ENCODE measurements around the gene NDUFB10.

The NDUFB10 gene

DNA sequence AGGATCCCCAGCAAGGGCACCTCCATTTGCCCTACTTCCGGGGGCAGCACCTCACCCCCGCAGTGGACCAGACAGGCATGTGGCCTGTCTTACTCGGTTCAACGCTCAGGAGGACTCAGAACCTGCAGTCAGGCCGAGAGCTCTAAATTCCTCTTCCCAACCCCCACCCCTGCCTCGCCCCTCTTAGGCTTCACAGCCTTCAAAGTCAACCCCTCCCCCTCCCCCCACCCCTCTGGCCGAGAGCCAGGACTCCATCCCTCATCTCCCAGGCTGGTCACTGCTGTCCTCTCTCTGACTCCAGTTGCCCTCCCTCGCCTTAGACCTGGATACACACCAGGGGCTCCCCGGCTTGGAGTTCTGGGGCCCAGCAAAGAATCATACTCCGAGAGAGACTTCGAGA lies 33.1 kb upstream of the NDUFB10 start:
- Histone ChIP-seq H3K9me3 (ENCODE audit: control insufficient read depth in 1 of 2, low read length in 2 of 2) (no peaks in the 10 kb centered on the region), H3K27ac (ENCODE audit: low read depth, low read length) (no peak overlapping the region), H3K27me3 (ENCODE audit: control insufficient read depth in 1 of 2, insufficient read depth in 2 of 2, low read length in 2 of 2) (peaks cover 11 to 19% of the 10 kb centered on the region in 2 donors), H3K4me3 (ENCODE audit: low read depth in 1 of 2, low read length in 2 of 2) (no peak overlapping the region), H3K9ac (ENCODE audit: low read depth in 1 of 2, low read length in 2 of 2) (no peak overlapping the region), H3K36me3 (ENCODE audit: control insufficient read depth in 1 of 2, insufficient read depth in 2 of 2, low read length in 2 of 2) (no peaks in the 10 kb centered on the region), H3K4me1 (ENCODE audit: control insufficient read depth in 1 of 2, insufficient read depth in 2 of 2, low read length in 2 of 2) (peaks cover 7 to 9% of the 10 kb centered on the region in 2 donors)

DNA sequence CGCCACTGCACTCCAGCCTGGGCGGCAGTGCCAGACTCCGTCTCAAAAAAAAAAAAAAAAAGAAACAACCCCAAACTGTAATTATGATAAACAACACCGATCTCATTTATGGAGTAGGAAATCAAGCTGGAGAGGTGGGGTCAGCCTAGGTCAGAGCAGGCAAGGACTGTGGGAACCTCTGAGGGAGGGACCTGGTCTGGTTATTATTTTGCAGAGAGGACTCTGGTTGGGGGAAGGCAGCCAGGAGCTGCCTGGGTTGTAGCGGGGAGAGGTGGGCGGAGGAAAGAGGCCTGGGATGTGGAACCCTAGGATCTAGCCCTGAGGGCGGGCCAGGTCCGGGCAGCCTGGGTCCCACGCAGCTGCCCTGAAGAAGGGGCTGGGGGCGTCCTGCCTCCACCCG lies 30.2 kb upstream of the NDUFB10 start:
- peak overlapping the region in 1 of 2 donors; percentile 43 for H3K4me3 ChIP-seq (ENCODE audit: low read depth in 1 of 2, low read length in 2 of 2)
- no peaks in the 10 kb centered on the region for H3K36me3 ChIP-seq (ENCODE audit: control insufficient read depth in 1 of 2, insufficient read depth in 2 of 2, low read length in 2 of 2)
- H3K27me3 ChIP-seq (ENCODE audit: control insufficient read depth in 1 of 2, insufficient read depth in 2 of 2, low read length in 2 of 2): no peaks in the 10 kb centered on the region
- no peaks in the 10 kb centered on the region for H3K9me3 ChIP-seq (ENCODE audit: control insufficient read depth in 1 of 2, low read length in 2 of 2)
- peaks cover 3% of the 10 kb centered on the region in 2 donors for H3K4me1 ChIP-seq (ENCODE audit: control insufficient read depth in 1 of 2, insufficient read depth in 2 of 2, low read length in 2 of 2)
- H3K9ac ChIP-seq (ENCODE audit: low read depth in 1 of 2, low read length in 2 of 2): peak overlapping the region; percentile 26 to 54
- no peak overlapping the region for H3K27ac ChIP-seq (ENCODE audit: low read depth, low read length)

DNA sequence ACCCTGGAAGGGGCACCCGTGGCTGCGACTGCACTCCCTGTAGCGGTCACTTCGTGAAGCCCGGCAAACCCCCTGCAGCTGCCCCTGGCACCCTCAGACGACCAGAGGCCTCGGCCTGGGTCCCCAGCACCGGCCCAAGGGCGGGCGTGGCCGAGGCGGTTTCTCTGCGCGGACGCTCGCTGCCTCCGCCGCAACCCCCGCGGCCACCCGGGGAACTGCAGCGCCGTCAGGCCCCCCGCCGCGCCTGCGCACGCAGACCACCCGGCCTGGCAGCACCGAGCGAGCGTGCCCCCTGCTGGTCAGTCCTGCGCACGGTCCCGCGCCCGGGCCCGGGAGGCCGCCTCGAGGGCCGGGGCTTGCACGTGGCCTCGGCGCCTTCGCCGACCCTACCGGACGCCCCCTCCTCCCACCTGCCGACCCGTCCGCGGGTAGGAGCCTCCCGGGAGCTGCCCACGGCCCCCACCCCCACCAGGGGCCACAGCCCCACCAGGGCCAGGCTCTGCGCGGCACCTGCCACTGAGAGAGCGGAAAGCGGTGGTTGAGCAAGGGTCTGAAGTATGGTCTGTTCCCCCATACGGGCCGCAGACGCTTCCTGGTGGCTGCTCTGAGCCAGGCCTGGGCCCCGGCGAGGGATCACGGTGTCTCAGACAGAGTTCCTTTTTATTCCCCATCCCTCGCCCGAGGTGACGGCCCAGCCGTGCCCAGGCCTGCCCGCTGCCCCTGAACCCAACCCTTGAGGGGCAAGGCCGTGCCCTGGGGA lies 29.6 kb upstream of the NDUFB10 start:
- Histone ChIP-seq H3K36me3 (ENCODE audit: control insufficient read depth in 1 of 2, insufficient read depth in 2 of 2, low read length in 2 of 2) (no peaks in the 10 kb centered on the region), H3K4me3 (ENCODE audit: low read depth in 1 of 2, low read length in 2 of 2) (peak overlapping the region; percentile 21 to 43), H3K9ac (ENCODE audit: low read depth in 1 of 2, low read length in 2 of 2) (peak overlapping the region; percentile 26 to 38), H3K4me1 (ENCODE audit: control insufficient read depth in 1 of 2, insufficient read depth in 2 of 2, low read length in 2 of 2) (peaks cover 3% of the 10 kb centered on the region in 2 donors), H3K9me3 (ENCODE audit: control insufficient read depth in 1 of 2, low read length in 2 of 2) (no peaks in the 10 kb centered on the region), H3K27ac (ENCODE audit: low read depth, low read length) (no peak overlapping the region), H3K27me3 (ENCODE audit: control insufficient read depth in 1 of 2, insufficient read depth in 2 of 2, low read length in 2 of 2) (no peaks in the 10 kb centered on the region)

DNA sequence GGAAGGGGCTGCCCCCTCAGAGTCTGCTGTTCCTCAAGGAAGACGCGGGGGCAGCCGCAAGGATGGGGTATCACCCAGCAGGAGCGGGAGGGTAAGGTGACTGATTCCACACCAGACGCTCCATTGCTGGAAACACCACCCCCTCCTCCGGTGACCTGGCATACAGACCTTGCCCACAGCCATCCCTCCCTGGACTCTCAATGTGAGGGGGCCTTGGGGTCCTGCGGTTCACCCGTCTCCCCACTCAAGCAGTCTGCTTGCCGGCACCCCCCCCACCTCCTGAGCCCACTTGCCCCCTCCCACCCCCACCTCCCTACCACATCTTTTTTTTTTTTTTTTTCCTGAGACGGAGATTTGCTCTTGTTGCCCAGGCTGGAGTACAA lies 29.0 kb upstream of the NDUFB10 start:
- no peak overlapping the region for H3K9ac ChIP-seq (ENCODE audit: low read depth in 1 of 2, low read length in 2 of 2)
- H3K27ac ChIP-seq (ENCODE audit: low read depth, low read length): no peak overlapping the region
- peaks cover 3 to 6% of the 10 kb centered on the region in 2 donors for H3K4me1 ChIP-seq (ENCODE audit: control insufficient read depth in 1 of 2, insufficient read depth in 2 of 2, low read length in 2 of 2)
- no peaks in the 10 kb centered on the region for H3K36me3 ChIP-seq (ENCODE audit: control insufficient read depth in 1 of 2, insufficient read depth in 2 of 2, low read length in 2 of 2)
- H3K9me3 ChIP-seq (ENCODE audit: control insufficient read depth in 1 of 2, low read length in 2 of 2): no peaks in the 10 kb centered on the region
- no peaks in the 10 kb centered on the region for H3K27me3 ChIP-seq (ENCODE audit: control insufficient read depth in 1 of 2, insufficient read depth in 2 of 2, low read length in 2 of 2)
- H3K4me3 ChIP-seq (ENCODE audit: low read depth in 1 of 2, low read length in 2 of 2): no peak overlapping the region

DNA sequence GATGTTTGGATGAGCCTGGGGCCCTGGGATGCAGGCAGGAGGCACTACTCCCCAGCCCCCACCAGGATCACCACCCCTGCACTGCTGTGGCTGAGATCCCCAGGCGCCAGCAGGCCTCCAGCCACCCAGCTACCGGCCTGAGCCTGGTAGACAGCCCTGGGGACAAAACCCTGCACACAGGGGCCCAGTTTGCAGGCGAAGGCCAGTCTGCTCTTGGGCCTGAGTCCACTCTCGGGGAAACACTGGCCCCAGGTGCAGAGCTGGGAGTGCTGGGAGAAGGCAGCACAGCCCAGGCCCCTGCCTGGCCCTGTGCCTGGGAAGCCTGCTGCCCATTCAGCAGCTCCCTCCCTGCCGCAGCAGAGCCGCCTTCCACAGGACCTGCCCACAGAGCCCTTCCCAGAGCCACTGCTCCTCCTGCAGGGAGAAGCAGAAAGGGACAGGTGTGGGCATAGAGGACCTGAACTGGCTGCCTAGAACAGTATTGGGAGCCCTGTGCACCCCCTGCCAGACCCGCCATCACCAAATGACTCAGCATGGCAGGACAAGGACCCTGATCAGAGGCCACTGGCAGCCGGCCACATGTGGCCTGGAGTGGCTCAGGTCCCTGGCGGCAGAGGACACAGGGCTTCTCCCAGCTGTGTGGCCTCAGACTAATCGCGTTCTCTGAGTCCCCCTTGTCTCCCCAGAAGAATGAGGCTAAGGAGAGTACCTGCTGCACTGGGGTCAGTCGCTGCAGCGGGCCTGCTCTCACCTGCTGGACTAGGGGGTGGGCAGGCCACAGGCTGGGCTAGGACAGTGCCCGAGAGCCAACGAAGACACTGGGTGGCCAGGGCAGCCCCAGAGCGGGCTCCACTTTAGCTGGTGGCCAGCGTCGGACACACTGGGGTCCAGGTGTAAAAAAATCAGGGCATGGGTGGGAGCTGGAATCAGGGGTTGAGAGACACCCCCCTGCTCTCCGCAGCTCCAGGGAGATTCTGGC lies 27.0 kb upstream of the NDUFB10 start:
- Histone ChIP-seq H3K36me3 (ENCODE audit: control insufficient read depth in 1 of 2, insufficient read depth in 2 of 2, low read length in 2 of 2) (peaks cover 0 to 4% of the 10 kb centered on the region in 2 donors), H3K9me3 (ENCODE audit: control insufficient read depth in 1 of 2, low read length in 2 of 2) (no peaks in the 10 kb centered on the region), H3K4me3 (ENCODE audit: low read depth in 1 of 2, low read length in 2 of 2) (no peak overlapping the region), H3K9ac (ENCODE audit: low read depth in 1 of 2, low read length in 2 of 2) (no peak overlapping the region), H3K4me1 (ENCODE audit: control insufficient read depth in 1 of 2, insufficient read depth in 2 of 2, low read length in 2 of 2) (peaks cover 3 to 11% of the 10 kb centered on the region in 2 donors), H3K27me3 (ENCODE audit: control insufficient read depth in 1 of 2, insufficient read depth in 2 of 2, low read length in 2 of 2) (no peaks in the 10 kb centered on the region), H3K27ac (ENCODE audit: low read depth, low read length) (no peak overlapping the region)

DNA sequence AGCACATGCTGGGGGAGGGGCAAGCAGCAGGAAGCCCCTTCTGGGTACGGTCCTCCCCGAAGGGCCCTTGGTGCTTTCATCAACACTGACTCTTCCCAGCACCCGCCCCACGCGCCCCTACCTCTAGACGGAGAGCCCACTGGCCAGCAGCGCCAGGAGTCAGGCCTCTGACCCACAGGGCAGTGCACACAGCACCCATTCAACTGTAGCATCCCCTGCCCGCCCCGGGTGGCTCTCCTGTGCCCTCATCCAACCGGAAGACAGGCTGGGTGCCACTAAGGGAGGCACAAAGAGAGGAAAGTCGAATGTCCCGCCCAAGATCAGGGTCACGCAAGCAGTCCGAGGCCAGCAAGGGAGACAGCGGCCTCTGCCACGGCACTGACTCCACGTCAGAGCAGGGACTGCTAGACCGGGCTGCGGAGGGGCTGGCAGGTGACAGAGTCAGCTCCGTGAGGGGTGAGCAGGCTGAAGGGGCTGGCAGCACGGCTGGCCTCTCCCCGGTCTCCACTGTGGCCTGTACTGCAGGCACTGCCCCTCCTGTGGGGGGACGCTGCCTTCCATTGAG lies 26.2 kb upstream of the NDUFB10 start:
- H3K9me3 ChIP-seq (ENCODE audit: control insufficient read depth in 1 of 2, low read length in 2 of 2): no peaks in the 10 kb centered on the region
- no peak overlapping the region for H3K27ac ChIP-seq (ENCODE audit: low read depth, low read length)
- peaks cover 2 to 8% of the 10 kb centered on the region in 2 donors for H3K36me3 ChIP-seq (ENCODE audit: control insufficient read depth in 1 of 2, insufficient read depth in 2 of 2, low read length in 2 of 2)
- H3K27me3 ChIP-seq (ENCODE audit: control insufficient read depth in 1 of 2, insufficient read depth in 2 of 2, low read length in 2 of 2): no peaks in the 10 kb centered on the region
- H3K4me3 ChIP-seq (ENCODE audit: low read depth in 1 of 2, low read length in 2 of 2): no peak overlapping the region
- H3K4me1 ChIP-seq (ENCODE audit: control insufficient read depth in 1 of 2, insufficient read depth in 2 of 2, low read length in 2 of 2): peaks cover 3 to 11% of the 10 kb centered on the region in 2 donors
- H3K9ac ChIP-seq (ENCODE audit: low read depth in 1 of 2, low read length in 2 of 2): no peak overlapping the region

DNA sequence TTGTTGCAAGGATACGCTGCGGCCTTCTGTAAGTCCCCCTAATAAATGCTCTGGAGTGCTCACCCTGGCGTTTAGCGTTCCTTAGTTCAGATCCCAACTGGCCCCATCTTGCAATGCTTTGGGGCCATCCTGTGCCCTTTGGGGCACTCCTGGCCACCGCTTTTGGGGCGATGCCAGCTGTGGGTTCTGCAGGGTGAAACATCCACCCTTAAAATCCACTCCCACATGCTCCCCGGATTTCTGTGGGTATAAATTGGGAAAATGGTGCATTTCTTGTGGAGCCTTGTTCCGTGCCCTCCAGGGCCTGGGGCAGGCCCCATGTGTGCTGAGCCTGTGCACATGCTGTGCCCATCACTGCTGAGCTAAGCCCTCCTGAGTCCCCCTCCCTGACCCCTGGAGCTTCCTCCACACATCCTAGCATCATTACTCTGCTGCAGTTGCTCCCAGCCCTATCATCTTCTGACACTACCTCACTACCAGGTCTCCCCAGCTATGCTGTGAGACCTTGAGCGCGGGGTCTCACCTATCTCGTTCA lies 22.3 kb upstream of the NDUFB10 start:
- Histone ChIP-seq H3K27ac (ENCODE audit: low read depth, low read length) (no peak overlapping the region), H3K36me3 (ENCODE audit: control insufficient read depth in 1 of 2, insufficient read depth in 2 of 2, low read length in 2 of 2) (peaks cover 14 to 26% of the 10 kb centered on the region in 2 donors), H3K4me3 (ENCODE audit: low read depth in 1 of 2, low read length in 2 of 2) (no peak overlapping the region), H3K27me3 (ENCODE audit: control insufficient read depth in 1 of 2, insufficient read depth in 2 of 2, low read length in 2 of 2) (no peaks in the 10 kb centered on the region), H3K4me1 (ENCODE audit: control insufficient read depth in 1 of 2, insufficient read depth in 2 of 2, low read length in 2 of 2) (peaks cover 19 to 33% of the 10 kb centered on the region in 2 donors), H3K9me3 (ENCODE audit: control insufficient read depth in 1 of 2, low read length in 2 of 2) (no peaks in the 10 kb centered on the region), H3K9ac (ENCODE audit: low read depth in 1 of 2, low read length in 2 of 2) (no peak overlapping the region)

DNA sequence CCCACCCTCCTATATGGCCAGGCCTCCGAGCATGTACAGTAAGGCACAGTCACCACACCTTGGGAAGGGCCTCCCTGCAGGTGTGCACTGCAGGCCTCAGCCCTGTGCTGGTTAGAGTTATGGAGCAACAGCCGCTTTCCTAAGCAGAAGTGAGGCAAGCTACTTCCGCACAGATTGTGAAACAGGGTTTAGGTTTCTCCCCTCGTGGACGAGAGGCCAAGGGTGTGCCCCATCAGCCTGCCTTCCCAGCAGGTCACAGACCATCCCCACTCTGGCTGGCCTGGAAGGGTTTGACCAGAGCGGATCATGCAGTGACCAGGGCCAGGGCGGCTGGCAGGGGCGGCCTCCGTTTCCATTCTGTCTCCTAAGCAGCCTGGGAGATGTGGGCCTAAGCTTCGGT lies 21.0 kb upstream of the NDUFB10 start:
- H3K27ac ChIP-seq (ENCODE audit: low read depth, low read length): no peak overlapping the region
- H3K4me1 ChIP-seq (ENCODE audit: control insufficient read depth in 1 of 2, insufficient read depth in 2 of 2, low read length in 2 of 2): peaks cover 23 to 42% of the 10 kb centered on the region in 2 donors
- no peak overlapping the region for H3K4me3 ChIP-seq (ENCODE audit: low read depth in 1 of 2, low read length in 2 of 2)
- no peaks in the 10 kb centered on the region for H3K9me3 ChIP-seq (ENCODE audit: control insufficient read depth in 1 of 2, low read length in 2 of 2)
- no peaks in the 10 kb centered on the region for H3K27me3 ChIP-seq (ENCODE audit: control insufficient read depth in 1 of 2, insufficient read depth in 2 of 2, low read length in 2 of 2)
- peaks cover 14 to 26% of the 10 kb centered on the region in 2 donors for H3K36me3 ChIP-seq (ENCODE audit: control insufficient read depth in 1 of 2, insufficient read depth in 2 of 2, low read length in 2 of 2)
- no peak overlapping the region for H3K9ac ChIP-seq (ENCODE audit: low read depth in 1 of 2, low read length in 2 of 2)

DNA sequence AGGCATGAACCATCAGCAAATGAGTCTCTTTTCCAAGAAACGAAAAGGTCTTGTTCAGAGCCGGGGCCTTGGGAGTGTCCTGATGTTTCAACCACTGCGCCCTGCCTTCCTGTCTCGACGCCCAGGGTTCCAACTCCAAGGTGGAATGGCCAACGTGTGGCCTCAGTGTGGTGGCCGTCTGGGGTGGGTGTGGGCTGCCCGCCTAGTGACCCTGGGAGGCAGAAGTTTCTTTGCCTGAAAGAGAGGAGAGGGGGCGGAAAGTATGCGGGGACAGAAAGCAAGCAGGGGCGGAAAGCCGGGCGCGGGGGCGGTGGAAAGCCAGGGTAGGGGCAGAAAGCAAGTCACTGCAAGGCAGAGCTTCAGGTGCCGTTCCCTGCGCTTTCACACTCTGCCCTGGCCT lies 20.4 kb upstream of the NDUFB10 start:
- Histone ChIP-seq H3K9me3 (ENCODE audit: control insufficient read depth in 1 of 2, low read length in 2 of 2) (no peaks in the 10 kb centered on the region), H3K36me3 (ENCODE audit: control insufficient read depth in 1 of 2, insufficient read depth in 2 of 2, low read length in 2 of 2) (peaks cover 14 to 26% of the 10 kb centered on the region in 2 donors), H3K27ac (ENCODE audit: low read depth, low read length) (no peak overlapping the region), H3K27me3 (ENCODE audit: control insufficient read depth in 1 of 2, insufficient read depth in 2 of 2, low read length in 2 of 2) (no peaks in the 10 kb centered on the region), H3K9ac (ENCODE audit: low read depth in 1 of 2, low read length in 2 of 2) (no peak overlapping the region), H3K4me1 (ENCODE audit: control insufficient read depth in 1 of 2, insufficient read depth in 2 of 2, low read length in 2 of 2) (peaks cover 23 to 42% of the 10 kb centered on the region in 2 donors), H3K4me3 (ENCODE audit: low read depth in 1 of 2, low read length in 2 of 2) (no peak overlapping the region)

Measured in duodenal mucosa (tissue), 2 donors.